ENCODE results near the gene ETDA.

- TF ChIP-seq CTCF (IDR thresholded peaks at IDR 0.05; ENCODE audit: low read depth, low read length, poor library complexity, severe bottlenecking) (no peak), EZH2phosphoT487 (IDR thresholded peaks at IDR 0.05; ENCODE audit: borderline replicate concordance, low read length) (no peak)
Observed at GRCh38 chrX:135287266-135287823, 35.5 kb downstream of the ETDA start.
